Stimulated activated CD4-positive, alpha-beta T cell treated with anti-CD3 and anti-CD28 coated beads, Interleukin-12 subunit alpha, Interleukin-12 subunit beta, amount 100 ng/mL, for 48 hours (primary cell): Measurements from ENCODE around the gene AP1S3.
"Not testable (repeated sequence)": the region's sequence is repeated elsewhere in the genome, so short reads cannot be mapped to it uniquely, and the experiment has no call there.

Experiments used
- DNase-seq, 3 donors: peaks; one replicate each; pipeline ENCODE4 v3.0.0-alpha.2; 2020; ENCODE audit warnings: low read depth in 2 of 3, low spot score in 1 of 3

AP1S3 gene

GRCh38 chr2:223761746-223762145 lies 75.6 kb downstream of the AP1S3 start:
- not testable (repeated sequence) for DNase-seq

- peak; percentile 20 to 30 (median 23) for DNase-seq
Observed at GRCh38 chr2:223760838-223761502, 76.4 kb downstream of the AP1S3 start.

GRCh38 chr2:223759569-223760430 lies 77.6 kb downstream of the AP1S3 start:
- no peak for DNase-seq

GRCh38 chr2:223758131-223758840 lies 79.1 kb downstream of the AP1S3 start:
- DNase-seq: no peak

GRCh38 chr2:223753940-223754339 lies 83.4 kb downstream of the AP1S3 start:
- no peak for DNase-seq

- no peak for DNase-seq
Observed at GRCh38 chr2:223751012-223751411, 86.4 kb downstream of the AP1S3 start.

GRCh38 chr2:223747392-223748042 lies 89.9 kb downstream of the AP1S3 start:
- no peak for DNase-seq

- DNase-seq: no peak
Observed at GRCh38 chr2:223746611-223747010, 90.8 kb downstream of the AP1S3 start.

- DNase-seq: no peak
Observed at GRCh38 chr2:223744580-223744979, 92.8 kb downstream of the AP1S3 start.

- DNase-seq: no peak
Observed at GRCh38 chr2:223740679-223741078, 96.7 kb downstream of the AP1S3 start.

GRCh38 chr2:223737207-223737606 lies 100.2 kb downstream of the AP1S3 start:
- no peak for DNase-seq

GRCh38 chr2:223736488-223736887 lies 100.9 kb downstream of the AP1S3 start:
- DNase-seq: no peak

- no peak for DNase-seq
Observed at GRCh38 chr2:223735659-223736244, 101.6 kb downstream of the AP1S3 start.

GRCh38 chr2:223735035-223735640 lies 102.2 kb downstream of the AP1S3 start:
- DNase-seq: no peak

GRCh38 chr2:223734346-223734745 lies 103.0 kb downstream of the AP1S3 start:
- DNase-seq: no peak

GRCh38 chr2:223732346-223732745 lies 105.0 kb downstream of the AP1S3 start:
- no peak for DNase-seq

- DNase-seq: no peak
Observed at GRCh38 chr2:223731503-223731902, 105.9 kb downstream of the AP1S3 start.

- no peak for DNase-seq
Observed at GRCh38 chr2:223729781-223730180, 107.6 kb downstream of the AP1S3 start.

- peak in 1 of 3 donors; percentile 8 for DNase-seq
Observed at GRCh38 chr2:223727562-223727961, 109.8 kb downstream of the AP1S3 start.
